GM19395 (cell line): ENCODE measurements around the gene CREBRF.
"Not testable (repeated sequence)": the region's sequence is repeated elsewhere in the genome, so short reads cannot be mapped to it uniquely, and the experiment has no call there.

ENCODE experiments used
- ATAC-seq: cut with Tn5 transposase; IDR thresholded peaks from one replicate; pipeline ENCODE4 v1.9.1; 2021; ENCODE audit warnings: mild to moderate bottlenecking, moderate library complexity; ENCODE audit not compliant: unreplicated experiment

CREBRF gene

GRCh38 chr5:173033923-173034322 lies 22.2 kb upstream of the CREBRF start:
- ATAC-seq, result no peak

GRCh38 chr5:173035904-173036707 lies 20.0 kb upstream of the CREBRF start:
- peak; percentile 62 for ATAC-seq

DNA sequence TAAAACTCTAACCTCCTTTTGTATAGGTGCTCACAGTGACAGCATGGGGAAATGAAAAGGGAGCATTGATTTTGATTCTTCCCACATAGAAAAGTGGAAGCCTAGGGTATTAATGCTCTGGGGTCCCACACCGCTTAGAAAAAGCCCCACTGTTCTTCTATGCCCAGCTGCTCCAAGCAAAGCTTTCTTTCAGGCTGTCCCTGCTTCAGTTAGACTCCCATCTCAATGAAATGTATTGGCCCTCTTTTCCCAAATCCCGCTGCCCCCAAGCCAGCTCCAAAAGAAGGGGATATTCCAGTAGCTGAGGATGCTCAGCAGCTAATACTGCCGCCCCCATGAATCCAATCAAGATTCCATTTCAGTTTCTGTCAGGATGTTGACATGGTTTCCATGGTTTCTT lies 17.0 kb upstream of the CREBRF start:
- no peak for ATAC-seq

DNA sequence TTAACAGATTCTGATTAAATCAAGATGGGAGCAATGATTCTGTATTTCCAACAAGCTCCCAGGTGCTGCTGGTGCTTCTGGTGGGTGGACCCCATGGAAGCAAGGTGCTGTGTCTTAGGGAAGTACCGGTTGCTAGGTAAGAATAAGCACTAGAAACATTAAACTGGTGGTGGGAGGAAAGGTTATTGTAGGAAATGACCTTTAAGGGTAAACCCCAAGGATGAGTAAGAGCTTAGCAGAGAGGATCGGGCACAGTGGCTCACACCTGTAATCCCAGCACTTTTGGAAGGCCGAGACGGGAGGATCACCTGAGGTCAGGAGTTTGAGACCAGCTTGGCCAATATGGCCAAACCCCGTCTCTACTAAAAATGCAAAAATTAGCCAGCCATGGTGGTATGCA lies 16.2 kb upstream of the CREBRF start:
- no peak for ATAC-seq

GRCh38 chr5:173041881-173042762 lies 14.0 kb upstream of the CREBRF start:
- no peak for ATAC-seq

DNA sequence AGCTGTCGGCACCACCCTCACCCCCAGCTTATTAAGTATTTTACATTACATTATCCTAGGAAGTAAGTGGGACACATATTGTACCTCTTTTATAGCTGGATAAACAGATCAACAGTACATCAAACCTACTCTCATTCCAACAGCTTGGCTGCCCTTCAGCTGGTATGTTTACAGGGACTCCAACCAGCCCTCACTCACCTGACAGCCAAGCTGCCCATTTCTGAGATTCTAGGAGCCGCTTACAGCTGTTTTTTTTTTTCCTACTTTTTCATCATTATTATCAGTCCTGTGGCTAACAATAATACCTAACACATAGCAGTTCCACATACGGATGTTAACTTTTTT lies 13.4 kb upstream of the CREBRF start:
- ATAC-seq, result no peak

DNA sequence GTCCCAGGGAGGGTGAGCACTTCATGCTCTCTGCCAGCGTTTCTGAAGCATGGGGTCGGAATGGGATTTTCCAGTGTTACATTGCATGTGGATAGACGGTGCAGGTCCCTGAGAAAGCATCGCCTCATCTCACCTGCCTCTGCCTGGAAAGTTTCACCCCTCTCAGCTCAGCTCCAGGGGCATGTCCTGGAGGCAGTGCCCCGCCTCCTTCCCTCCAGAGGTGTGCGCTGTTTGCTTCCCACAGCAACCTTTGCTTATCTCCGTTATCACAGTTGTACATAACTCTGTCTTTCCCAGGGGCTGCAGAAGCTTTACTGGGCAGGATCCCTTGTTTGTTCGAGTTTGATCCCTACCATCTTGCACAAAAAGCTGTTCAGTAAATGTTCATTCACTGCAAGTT lies 10.7 kb upstream of the CREBRF start:
- no peak for ATAC-seq

DNA sequence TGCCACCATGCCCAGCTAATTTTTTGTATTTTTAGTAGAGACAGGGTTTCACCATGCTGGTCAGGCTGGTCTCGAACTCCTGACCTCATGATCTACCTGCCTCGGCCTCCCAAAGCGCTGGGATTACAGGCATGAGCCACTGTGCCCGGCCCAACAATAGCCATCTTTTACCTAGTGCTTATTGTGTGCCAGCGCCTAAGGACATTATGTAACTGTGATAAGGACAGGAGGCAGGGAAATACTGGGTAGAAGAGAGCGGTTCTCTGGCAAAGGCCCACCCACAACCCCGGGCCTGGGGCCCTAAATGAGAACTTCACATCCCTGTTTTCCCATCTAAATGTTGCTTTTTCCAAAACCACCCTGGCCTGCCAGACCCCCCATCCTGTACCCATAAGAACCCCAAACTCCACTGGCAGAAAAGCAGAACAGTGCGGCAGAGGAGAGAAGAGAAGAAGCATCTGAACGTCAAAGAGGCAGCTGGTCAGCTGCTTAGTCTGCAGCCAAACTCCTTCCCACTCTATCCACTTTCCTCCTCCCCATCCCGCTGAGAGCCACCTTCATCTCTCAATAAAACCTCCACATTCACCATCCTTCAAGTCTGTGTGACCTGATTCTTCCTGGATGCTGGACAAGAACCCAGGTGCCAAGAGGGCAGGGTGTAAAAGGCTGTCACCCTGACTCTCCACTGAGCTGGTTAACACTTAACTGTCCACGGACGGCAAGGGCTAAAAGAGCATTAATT lies 8.9 kb upstream of the CREBRF start:
- not testable (repeated sequence) for ATAC-seq

DNA sequence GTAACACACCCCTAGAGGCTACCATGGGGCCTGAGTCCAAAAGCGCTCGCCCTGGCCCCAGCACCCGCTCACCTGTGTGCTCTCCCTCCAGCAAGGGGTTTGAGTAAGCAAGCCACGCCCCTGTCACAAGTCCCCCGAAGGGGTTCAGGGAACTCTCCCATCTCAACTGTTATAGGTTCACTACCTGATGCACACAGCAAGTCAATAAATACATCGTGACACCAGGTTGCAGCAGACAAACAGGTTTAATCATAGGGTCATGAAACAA lies 8.4 kb upstream of the CREBRF start:
- ATAC-seq, result no peak

DNA sequence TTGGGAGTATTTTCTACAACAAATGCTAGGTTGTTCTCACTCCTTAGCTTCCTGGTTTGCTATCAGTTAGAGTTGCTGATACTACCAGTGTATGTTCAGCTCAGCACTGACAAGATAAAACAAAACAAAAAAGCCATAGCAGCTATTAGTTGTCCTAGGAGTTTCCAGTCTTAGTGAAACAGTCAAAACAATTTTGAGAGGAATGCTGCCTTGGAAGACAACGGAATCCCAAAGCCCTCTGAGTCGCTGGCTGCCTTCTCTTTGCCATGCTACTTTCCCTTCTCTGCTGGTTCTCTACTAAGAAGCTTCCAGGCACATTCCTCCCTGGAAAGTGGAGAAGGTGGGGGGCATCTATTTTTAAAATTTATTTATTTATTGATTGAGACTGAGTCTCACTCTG lies 5.4 kb upstream of the CREBRF start:
- ATAC-seq, result no peak

GRCh38 chr5:173051746-173052145 lies 4.4 kb upstream of the CREBRF start:
- ATAC-seq, result no peak

DNA sequence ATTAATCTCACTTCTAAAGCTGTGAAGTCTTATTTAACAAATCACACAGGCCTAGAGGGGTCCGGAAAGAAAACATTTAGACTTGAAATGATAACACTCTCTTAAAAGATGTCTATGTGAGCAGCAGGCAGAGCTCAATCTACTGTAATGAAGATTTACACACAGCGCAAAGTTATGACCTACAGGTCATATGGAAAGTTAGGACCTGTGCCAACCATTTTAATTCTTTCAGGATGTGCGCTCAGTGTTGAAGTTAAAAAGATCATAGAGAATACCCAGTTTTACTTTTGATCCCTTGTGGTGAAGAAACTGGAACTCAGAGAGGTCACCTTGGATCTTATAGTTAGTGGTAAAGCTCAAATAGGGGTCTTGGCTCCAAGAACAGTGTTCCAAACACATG lies 3.1 kb upstream of the CREBRF start:
- ATAC-seq, result no peak

GRCh38 chr5:173055042-173055721 lies 970 bp upstream of the CREBRF start:
- ATAC-seq, result no peak

DNA sequence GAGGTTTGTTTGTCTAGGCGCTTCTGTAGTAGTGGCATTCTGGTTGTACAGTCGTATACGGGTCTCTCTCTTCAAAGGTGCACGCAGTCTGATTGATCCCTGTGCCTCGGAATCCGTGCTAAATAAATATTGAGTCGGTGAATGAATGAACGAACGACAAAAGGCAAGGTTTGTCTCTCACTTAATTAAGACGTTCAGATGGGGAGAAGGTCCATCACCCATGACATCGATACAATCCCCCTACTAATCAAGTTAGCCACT lies 500 bp upstream of the CREBRF start:
- peak; percentile 8 for ATAC-seq

DNA sequence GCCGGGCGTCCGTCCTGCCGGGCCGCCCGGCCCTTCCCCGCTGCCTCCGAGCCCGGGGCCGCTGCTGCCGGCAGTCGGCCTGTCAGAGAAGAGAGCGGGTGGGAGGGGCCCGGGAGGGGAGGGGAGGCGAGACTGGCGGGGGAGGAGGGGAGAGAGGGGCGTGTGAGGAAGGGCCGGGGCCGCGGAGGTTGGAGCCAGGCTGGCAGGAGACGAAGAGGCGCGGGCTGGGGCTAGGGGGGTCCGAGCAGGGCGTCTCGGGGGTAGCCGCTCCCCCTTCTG lies 570 bp downstream of the CREBRF start:
- ATAC-seq, result peak; percentile 40

DNA sequence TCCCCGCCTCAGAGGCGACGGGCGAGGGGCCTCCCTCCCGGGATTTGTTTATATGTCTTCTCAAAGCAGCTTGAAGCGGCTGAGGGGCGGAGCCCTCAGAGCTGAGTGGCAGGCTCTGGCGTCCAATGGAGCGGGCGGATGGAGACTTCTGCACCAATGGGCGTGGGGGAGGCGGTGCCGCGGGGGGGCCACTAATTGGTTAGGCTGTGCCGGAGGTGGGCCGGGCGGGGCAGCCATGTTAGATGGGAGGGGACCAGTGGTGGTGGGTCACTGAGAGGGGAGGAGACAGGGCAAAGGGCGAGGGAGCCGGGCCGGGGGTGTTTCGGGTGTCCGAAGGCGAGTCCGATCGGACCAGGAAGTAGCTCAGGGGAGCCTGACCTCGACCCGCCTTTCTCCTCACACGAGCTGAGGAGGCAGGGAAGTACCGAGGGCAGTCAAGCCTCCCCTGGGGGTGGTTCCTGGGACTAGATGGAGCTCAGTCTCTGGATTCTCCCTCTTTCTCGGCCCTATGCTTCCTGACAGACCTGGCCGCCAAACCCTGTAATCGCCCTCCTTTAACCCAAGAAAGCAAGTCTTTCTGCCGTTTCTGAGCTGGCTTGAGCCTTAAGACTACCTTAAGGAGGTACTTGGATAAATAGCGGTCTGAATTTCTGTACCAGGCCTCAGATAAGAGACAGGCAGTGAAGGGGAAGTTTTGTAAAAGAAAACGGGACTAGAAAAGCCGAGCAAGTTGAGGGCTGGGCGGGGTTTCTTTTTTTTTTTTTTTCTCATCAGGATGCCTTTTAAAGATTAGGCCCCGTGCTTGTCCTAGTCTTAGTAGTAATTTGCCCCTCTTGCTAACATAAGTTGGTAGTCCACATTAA lies 1.1 kb downstream of the CREBRF start:
- peak; percentile 78 for ATAC-seq

GRCh38 chr5:173062141-173062540 lies 6.0 kb downstream of the CREBRF start:
- ATAC-seq, result no peak

GRCh38 chr5:173065155-173065554 lies 9.0 kb downstream of the CREBRF start:
- peak; percentile 67 for ATAC-seq

DNA sequence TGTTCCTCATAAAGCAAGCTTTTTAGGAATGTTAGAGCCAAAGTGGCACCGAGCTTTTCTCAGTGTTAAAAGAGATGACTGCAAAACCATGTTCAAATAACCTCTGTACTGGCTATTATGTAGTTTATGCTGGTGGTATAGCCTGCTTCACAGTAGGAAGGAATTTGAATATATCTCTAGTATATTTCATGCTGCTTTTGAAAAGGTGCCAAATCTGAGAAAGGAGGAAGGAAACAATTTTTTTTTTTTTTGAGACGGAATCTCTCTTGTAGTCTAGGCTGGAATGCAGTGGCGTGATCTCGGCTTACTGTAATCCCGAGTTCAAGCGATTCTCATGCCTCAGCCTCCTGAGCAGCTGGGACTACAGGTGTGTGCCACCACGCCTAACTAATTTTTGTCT lies 13.5 kb downstream of the CREBRF start:
- no peak for ATAC-seq

GRCh38 chr5:173075137-173075843 lies 19.1 kb downstream of the CREBRF start:
- no peak for ATAC-seq
